GM19324 (cell line): ENCODE data around the gene FAM83E.

Experiments used
- ATAC-seq: cut with Tn5 transposase; IDR thresholded peaks from one replicate; pipeline ENCODE4 v1.9.1; 2021; ENCODE audit warnings: mild to moderate bottlenecking, moderate library complexity; ENCODE audit not compliant: unreplicated experiment, low FRiP score

The FAM83E gene

DNA sequence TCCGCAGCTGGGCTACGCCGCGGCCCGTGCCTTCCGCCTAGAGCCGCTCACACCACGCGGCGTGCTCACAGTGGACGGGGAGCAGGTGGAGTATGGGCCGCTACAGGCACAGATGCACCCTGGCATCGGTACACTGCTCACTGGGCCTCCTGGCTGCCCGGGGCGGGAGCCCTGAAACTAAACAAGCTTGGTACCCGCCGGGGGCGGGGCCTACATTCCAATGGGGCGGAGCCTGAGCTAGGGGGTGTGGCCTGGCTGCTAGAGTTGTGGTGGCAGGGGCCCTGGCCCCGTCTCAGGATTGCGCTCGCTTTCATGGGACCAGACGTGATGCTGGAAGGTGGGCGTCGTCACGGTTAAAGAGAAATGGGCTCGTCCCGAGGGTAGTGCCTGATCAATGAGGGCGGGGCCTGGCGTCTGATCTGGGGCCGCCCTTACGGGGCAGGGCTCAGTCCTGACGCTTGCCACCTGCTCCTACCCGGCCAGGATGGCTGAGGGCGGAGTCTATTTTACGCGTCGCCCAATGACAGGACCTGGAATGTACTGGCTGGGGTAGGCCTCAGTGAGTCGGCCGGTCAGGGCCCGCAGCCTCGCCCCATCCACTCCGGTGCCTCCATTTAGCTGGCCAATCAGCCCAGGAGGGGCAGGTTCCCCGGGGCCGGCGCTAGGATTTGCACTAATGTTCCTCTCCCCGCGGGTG is 14.9 kb upstream of the FAM83E start:
- no peak for ATAC-seq

DNA sequence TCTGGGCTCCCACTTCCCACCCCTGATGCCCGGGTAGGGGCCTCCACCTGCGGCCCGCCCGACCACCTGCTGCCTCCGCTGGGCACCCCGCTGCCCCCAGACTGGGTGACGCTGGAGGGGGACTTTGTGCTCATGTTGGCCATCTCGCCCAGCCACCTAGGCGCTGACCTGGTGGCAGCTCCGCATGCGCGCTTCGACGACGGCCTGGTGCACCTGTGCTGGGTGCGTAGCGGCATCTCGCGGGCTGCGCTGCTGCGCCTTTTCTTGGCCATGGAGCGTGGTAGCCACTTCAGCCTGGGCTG is 14.4 kb upstream of the FAM83E start:
- ATAC-seq: no peak

DNA sequence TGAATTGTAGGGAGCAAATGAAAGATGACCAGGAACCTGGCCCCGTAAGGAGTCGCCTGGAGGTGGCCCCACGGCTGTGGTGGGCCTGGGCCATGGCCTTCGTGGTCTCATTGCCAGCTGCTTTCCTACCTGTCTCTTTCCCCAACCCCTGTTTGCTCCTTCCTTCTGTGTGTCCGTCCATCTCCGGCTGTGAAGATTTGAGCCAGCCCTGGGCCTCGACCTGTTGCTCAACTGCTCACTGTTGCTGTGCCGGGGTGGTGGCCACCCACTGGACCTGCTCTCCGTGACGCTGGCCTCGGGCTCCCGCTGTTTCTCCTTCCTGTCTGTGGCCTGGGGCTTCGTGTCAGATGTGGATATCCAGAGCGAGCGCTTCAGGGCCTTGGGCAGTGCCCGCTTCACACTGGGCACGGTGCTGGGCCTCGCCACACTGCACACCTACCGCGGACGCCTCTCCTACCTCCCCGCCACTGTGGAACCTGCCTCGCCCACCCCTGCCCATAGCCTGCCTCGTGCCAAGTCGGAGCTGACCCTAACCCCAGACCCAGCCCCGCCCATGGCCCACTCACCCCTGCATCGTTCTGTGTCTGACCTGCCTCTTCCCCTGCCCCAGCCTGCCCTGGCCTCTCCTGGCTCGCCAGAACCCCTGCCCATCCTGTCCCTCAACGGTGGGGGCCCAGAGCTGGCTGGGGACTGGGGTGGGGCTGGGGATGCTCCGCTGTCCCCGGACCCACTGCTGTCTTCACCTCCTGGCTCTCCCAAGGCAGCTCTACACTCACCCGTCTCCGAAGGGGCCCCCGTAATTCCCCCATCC is 13.8 kb upstream of the FAM83E start:
- ATAC-seq: no peak

DNA sequence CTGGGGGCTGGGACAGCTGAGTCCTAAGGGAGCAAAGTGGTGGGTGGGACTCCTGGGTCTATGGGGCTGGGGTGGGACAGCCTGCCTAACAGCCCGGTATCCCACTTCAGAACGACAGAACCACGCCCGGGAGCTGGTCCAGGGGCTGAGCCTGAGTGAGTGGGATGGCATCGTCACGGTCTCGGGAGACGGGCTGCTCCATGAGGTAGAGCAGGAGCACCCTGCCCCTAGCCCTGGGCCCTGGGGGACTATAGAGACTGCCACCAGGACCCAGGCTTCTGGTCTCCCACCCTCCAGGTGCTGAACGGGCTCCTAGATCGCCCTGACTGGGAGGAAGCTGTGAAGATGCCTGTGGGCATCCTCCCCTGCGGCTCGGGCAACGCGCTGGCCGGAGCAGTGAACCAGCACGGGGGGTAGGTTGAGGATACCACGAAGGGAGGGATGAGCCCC is 13.0 kb upstream of the FAM83E start:
- no peak for ATAC-seq

DNA sequence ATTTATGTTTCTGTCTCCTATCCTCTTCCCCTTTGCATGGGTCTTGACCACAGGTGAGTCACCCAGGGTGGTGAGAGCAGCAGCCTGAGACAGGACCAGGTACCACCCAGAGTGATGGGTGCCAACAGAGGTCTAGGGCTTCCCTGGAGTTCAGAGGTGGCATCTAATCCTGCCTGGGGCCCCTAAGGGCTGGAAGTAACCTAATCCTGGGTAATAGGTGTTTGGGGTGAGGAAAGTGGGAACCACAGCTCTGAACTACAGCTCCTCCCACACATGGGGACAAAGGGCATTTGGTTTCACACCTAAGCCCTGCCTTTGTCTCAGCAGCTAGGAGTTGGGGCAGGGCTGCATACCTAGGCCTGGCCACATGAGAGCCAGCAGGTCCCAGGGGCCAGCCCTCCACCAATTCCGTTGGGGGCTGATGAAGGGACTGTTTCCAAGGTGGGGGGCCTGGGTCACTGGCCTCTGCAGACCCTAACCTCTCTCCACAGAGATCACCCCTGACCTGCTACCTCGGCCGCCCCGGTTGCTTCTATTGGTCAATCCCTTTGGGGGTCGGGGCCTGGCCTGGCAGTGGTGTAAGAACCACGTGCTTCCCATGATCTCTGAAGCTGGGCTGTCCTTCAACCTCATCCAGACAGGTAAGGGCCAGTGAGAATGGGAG is 12.5 kb upstream of the FAM83E start:
- no peak for ATAC-seq

DNA sequence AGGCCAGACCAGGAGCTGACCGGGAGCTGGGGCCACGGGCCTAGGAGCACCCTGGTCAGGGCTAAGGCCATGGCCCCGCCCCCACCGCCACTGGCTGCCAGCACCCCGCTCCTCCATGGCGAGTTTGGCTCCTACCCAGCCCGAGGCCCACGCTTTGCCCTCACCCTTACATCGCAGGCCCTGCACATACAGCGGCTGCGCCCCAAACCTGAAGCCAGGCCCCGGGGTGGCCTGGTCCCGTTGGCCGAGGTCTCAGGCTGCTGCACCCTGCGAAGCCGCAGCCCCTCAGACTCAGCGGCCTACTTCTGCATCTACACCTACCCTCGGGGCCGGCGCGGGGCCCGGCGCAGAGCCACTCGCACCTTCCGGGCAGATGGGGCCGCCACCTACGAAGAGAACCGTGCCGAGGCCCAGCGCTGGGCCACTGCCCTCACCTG is 11.0 kb upstream of the FAM83E start:
- ATAC-seq: no peak

DNA sequence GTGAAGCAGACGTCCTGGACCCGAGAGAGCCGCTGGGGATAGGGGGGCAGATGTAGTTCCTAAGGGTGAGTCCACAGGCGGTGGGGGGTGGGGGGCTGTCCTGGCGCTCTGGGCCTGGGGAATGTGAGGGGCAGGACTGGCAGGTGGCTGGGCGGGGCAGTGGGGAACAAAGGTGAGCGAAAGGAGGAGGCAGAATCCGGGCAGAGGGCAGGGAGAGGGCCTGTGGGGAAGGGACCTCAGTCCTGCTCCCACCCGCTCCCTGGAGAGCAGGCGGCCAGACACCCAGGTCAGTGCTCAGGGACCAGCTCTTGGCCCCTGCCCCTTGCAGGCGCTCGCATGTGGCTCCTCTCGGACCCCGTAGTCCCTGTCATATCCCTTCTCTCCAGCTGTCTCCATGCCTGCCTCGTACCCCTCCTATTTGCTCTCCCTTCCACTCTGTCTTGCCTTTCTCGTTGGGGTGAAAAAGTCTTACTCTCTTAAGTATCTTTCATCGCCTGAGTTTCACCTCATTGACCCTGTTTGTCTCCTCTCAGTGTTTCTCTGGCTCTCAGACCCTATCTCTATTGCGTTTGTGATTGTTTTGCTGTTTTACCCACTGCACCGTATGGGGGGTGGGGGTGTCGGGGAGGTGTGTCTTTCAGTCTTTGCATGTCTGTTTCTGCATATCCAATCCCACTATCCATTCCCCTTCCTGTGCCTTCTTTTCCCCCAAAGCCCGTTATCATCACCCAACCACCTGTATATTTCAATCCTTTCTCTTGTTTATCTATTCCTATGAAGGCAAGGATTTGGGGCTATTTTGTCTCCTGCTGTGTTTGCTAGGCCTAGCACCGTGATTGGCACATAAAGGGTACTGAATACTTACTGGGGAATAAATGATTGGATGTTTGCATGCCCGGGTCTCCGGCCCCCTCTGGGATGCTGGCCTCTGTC is 10.2 kb upstream of the FAM83E start:
- no peak for ATAC-seq

DNA sequence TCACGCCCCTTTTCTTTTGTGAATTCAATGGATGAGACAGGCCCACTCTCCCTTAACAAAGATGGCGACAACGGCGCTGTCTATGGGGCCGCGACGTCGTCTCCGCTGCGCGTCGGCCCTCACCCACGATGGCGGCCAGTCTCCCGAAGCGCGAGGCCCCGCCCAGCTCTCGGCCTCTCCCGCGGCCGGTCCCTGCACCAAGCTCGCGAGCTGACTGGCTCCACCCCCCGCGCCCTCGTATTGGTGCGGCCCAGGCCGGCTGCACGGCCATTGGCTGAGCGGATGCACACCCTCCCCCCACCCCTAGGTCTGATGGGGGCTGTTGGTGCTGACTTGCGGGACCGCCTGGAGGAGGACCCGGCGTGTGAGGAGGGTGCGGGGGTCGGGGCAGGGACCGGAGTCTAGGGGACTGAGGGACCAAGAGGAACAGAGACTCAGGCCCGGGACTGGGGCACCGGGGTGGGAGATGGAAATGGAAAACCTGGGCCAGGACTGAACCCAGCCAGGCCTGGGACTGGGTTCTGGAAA is 9.3 kb upstream of the FAM83E start:
- peak; percentile 57 for ATAC-seq

DNA sequence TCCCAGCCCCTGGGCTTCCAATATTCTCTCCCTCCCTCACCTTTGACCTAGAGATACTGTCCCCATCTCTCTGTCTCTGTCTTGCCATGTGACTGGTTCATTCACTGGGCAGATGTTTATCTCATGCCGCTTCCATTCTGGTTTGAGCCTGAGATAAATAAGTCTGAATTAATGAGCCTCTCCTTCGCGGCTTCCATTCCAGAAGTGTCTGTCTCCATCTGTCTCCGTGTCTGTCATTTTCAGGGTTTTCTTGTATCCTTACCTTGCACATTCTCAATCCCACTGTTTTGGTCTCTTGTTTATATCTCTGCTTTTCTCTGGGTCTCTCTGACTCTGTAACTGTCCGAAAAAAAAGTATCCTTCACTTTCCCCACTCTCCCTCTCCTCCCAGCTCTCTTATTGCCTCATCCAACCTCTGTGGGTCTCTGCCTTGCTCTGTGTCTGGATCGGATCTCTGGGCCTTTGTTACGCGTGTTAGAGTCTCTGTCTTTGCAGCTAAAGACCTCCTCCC is 8.7 kb upstream of the FAM83E start:
- ATAC-seq: no peak

DNA sequence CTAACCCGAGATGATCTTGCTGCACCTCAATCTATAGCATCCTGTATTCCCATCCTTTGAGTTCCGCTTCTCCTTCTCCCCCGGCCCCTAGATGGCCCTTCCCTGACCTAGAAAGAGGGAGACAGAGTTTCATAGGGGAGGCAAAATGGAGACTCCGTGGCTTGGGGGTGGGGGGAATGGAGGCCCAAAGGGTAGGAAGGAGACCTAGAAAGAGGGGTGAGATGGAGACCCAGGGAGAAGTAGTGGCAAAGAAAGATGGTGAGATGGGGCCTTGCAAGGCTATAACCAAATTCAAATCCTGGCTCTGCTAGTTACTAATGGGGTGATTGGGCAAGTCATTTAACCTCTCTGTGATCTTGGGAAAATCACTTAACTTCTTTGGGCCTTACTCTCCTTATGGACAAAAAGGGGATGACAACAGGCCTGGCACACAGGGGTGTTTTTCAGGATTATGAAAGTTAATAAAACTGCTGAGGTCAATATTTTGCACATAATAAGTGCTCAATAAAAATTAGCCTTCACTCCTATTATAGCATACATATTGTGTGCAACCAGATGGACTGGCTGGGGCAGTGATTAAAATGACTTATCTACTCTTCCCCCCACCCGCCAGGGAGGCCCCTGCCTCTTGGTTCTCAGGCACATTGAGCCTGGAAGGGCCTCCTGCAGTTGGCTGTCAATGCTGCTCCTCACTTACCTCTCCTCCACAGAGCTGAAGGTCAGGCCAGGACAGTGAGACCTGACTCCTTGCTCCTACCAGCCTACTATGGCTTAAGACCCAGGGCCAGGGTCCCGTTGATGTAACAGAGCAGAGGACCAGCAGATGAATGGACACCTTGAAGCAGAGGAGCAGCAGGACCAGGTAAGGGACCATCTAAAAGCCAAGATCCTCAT is 5.1 kb upstream of the FAM83E start:
- ATAC-seq: no peak

DNA sequence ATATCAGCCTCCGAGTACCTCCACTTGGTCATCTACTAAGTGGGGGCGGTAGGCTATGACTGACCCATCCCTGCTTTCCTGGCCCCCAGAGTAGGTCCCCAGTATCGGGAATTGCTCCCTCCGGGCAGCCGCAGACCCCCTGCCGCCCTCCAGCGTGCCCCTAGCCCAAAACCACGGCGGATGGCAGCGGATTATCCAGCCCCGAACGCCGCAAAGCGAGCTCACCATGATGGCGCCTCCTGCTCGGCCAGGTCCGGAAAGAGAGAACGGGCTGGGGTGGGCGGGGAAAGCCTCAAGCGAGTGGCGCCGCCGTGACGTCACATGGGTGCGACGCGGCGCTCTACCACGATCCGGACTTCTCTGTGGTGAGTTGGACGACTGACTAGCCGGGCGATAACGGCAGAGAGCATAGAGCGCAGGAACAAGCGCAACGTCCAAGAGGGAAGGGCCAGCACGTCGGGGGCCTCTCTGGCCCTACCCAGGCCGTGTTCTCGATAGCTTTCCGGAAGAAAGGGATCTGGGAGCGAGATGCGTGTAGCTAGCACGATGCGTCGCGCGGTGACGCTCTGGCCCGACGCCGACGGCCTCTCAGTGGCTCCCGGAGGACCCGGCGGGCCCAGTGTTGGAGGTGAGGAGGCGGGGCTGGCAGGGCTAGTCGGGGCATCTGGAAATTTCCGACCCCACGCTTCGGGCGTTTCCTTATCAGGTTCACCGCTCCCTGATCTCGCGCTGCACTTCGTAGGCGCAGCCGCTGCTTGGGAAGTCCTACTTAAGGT is 4.2 kb upstream of the FAM83E start, which contains the start of the genes RPL18 and SPHK2:
TSS of gene RPL18 (minus strand) at position 263 of the 776 bp plus-strand sequence. CDS start at position 228, 35 bp downstream.
TSS of gene SPHK2 (plus strand) at position 591 of the 776 bp plus-strand sequence. CDS start 1,009 bp downstream, outside the sequence.
- peak; percentile 90 for ATAC-seq

DNA sequence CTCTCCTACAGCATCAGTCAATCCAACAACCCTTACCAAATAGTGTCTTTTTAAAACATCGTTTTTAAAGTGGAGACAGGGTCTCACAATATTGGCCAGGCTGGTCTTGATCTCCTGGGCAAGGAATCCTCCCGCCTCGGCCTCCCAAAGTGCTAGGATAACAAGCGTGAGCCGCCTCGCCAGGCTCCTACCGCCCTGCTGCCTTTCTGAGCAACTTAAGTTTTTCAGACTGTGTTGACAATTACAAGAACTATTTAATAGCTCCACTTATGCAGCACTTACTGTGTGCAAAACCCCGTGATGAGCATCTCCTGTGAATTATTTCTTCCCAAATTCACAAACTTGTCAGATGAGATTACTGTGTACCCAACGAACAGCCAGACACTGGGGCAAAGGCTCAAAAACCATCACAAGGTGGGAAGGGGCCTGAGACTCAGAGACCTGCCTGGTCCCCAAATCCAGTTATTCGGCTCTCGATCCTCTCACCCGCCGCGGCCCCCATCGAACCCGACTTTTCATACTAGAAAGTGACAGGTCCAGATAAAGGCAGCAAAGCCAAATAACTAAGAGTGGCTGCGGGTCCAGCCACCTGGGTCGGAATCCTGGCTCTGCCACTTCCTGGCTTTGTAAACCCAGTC is 3.5 kb upstream of the FAM83E start:
- no peak for ATAC-seq

DNA sequence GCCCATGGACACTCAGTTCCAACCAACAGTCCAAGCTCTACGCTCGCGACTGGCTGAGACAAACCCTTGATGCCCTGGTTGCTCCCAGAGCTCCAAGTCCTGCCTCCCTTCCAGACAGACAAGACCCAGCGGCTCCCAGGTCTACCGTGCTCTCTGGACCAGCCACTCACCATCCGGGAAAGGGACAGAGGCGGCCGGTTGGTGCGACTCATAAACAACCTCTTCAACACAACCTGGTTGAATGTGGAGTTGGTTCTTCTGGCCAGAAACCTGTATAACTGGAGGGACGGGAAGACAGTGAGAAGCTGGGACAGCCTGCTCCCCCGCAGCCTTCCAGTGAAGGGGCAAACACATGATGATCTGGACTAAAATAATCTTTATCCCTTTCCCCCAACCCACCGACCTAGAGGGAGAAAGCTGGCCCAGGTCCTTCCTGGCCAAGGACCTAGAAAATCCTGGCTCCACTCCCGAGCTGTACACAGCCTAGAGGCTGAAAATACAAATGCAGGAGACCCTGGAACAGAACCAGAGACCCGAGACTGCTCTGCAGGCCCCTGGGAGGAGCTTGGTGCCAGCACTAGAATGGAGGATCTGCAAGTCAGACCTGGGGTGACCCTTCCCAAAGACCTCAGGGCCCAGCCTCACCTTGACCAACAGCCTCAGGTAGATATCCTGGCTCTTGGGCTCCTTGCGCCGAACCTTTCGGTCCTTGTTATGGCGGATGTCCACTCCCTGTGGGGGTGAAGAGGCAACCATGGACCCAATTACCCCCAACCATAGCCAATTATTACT is 2.5 kb upstream of the FAM83E start:
- ATAC-seq: no peak

DNA sequence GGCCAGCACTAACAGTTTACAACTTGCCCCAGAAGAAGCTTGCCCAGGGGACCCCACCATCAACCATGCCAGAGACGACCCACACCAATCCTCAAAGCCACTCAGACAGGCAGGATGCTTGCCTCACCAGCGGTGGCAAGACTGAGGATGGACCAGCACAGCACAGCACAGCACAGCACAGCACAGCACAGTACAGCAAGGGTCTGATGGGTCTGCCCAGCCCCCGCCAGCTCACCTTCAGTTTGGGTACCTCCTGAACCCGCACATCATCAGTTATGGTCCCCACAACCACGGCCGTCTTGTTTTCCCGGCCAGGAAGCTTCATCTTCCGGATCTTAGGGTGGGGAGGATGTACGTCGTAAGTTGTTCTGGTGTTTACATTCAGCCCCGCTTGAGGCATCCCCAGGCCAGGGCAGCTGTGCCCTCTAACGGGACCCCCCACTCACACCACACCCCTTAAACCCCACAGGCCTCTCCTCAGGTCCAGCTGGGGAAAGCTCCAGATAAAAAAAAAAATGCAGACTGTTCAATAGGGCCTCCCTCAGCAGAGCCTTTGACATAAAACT is 1.7 kb upstream of the FAM83E start:
- no peak for ATAC-seq

DNA sequence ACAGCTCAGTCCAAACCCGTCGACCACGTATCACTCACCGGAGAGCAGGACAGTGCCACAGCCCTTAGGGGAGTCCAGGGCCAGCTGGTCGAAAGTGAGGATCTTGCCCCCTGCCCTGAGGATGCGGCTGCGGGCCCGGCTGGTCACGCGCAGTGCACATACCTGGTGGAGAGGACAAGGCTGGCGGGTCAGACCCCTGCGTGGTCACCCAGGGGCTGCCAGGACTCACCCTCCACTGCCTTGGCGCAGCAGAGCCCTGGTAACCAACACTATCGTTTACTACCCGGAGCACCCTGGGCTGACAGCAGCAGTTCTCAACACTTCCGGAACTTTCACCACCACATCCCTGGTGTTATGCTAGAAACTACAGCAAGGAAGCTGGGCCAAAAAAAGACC is 1.2 kb upstream of the FAM83E start:
- no peak for ATAC-seq

DNA sequence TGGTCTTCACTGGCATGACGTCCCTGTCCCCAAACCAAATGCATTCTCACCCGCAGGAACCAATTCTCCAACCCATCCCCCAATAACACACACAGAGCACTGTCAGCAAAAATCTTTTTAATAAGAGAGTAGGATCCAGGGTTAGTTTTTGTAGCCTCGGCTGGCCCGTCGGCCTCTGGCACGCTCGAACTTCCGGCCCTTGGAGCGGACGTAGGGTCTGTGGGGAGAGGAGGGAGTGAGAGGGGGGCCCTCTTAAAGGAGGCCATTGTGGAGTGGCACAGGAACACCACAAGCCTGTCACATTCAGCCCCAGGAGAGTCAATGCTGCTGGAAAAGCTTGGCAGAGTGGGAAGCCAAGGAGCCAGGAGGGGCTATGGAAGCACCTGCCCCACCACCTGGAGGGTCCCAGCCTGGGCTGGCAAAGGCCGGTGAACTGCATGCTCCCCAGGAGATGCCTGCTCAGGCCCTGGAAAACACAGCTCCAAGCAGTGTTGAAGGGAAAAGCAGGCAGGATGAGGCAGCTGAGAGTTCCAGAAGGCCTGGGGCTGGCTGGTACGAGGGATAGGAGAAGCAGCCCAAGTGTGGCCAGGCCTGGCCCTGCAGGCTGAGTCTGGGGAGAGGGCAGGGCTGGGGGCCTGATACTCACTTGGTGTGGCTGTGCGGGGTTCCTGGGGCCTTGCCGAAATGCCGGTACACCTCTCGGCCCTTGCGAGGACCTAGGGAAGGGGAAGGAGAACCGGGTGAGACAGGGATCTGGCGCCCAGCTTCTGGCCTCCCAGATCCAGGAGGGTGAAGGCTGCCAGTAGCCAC is 560 bp upstream of the FAM83E start:
- no peak for ATAC-seq
